Measurements from ENCODE around the gene MANSC1.

- TF ChIP-seq CTCF (conservative IDR thresholded peaks at IDR 0.05 in 1 of 2, IDR thresholded peaks at IDR 0.05 in 1 of 2; ENCODE audit: extremely low read depth in 1 of 2, insufficient read depth in 1 of 2, low read depth in 1 of 2, low read length in 2 of 2) (no peak), EZH2 (IDR thresholded peaks at IDR 0.05; ENCODE audit: borderline replicate concordance, low read length) (no peak)
Observed at GRCh38 chr12:12282761-12283425, 67.1 kb downstream of the MANSC1 start.
